H1 (cell line): ENCODE data around the gene IFNA1. TPM values are rescaled to one million over a fixed set of nuclear protein-coding genes. Genes with fewer than 3 reads are reported as not detected.
A peak's percentile ranks its signal among the peaks of the same experiment; 100 is the strongest.

ENCODE experiments used
- CTCF ChIA-PET: fragments of 300-600 bp; sonication (Branson Sonifier 250); formaldehyde crosslinking; loops from one replicate; lab custom pipeline; 2021; ENCODE audit not compliant: partially characterized antibody; lab: Charles Lee
- POLR2A ChIA-PET: fragments of 300-600 bp; sonication (Branson Sonifier 250); formaldehyde crosslinking; loops from one replicate; lab custom pipeline; 2021; ENCODE audit warnings: inconsistent platforms; ENCODE audit not compliant: partially characterized antibody; lab: Charles Lee
- DNase-seq, 2 experiments: peaks; one replicate each; pipeline versions ENCODE4 v3.0.0 to v3.0.0-alpha.2; 2010 to 2022; ENCODE audit warnings: low spot score in 2 of 2, low read depth in 1 of 2, mixed read lengths in 1 of 2
- FAIRE-seq: peaks from 2 replicates; lab custom pipeline; 2011; peaks lifted over from hg19 to GRCh38; lab: Jason Lieb, UNC
- H2AFZ ChIP-seq: 2 replicates; pipeline ENCODE4 v1.8.1; 2012; ENCODE audit warnings: low read length, inconsistent platforms
- H2AK5ac ChIP-seq: 2 replicates; pipeline ENCODE4 v1.6.1; 2013; ENCODE audit warnings: low read depth, low read length
- H2BK120ac ChIP-seq: replicated peaks from 2 replicates; pipeline ENCODE3; 2013; ENCODE audit warnings: low read depth, low read length, inconsistent platforms
- H2BK12ac ChIP-seq: 2 replicates; pipeline ENCODE4 v1.6.1; 2013; ENCODE audit warnings: low read depth, low read length
- H2BK15ac ChIP-seq: 2 replicates; pipeline ENCODE4 v1.6.1; 2013; ENCODE audit warnings: low read length
- H2BK20ac ChIP-seq: 2 replicates; pipeline ENCODE4 v1.6.1; 2013; ENCODE audit warnings: low read length
- H2BK5ac ChIP-seq: 2 replicates; pipeline ENCODE4 v1.6.1; 2013; ENCODE audit warnings: low read depth, low read length
- H3K14ac ChIP-seq: 2 replicates; pipeline ENCODE4 v1.6.1; 2013; ENCODE audit warnings: inconsistent platforms; ENCODE audit not compliant: insufficient read length
- H3K18ac ChIP-seq: 2 replicates; pipeline ENCODE4 v1.6.1; 2013; ENCODE audit warnings: low read length; ENCODE audit errors: extremely low read depth
- H3K23ac ChIP-seq: 2 replicates; pipeline ENCODE4 v1.6.1; 2013; ENCODE audit warnings: inconsistent platforms; ENCODE audit not compliant: insufficient read length
- H3K23me2 ChIP-seq: 2 replicates; pipeline ENCODE4 v1.6.1; 2013; ENCODE audit warnings: low read depth, low read length
- H3K27ac ChIP-seq: 2 replicates; pipeline ENCODE4 v1.6.1; 2011; ENCODE audit warnings: low read depth, low read length, inconsistent platforms
- H3K27me3 ChIP-seq, 4 experiments: replicated peaks in 1 of 4; 1 replicate in 1 of 4; 2 replicates in 3 of 4; pipeline versions ENCODE4 v1.6.1 to v1.8.1; 2011 to 2013; ENCODE audit warnings: low read length in 3 of 4, mild to moderate bottlenecking in 3 of 4, inconsistent platforms in 2 of 4, mixed read lengths in 2 of 4, moderate library complexity in 1 of 4; ENCODE audit not compliant: control insufficient read depth in 3 of 4, insufficient read depth in 3 of 4; ENCODE audit errors: extremely low read depth in 1 of 4
- H3K36me3 ChIP-seq, 4 experiments: 2 replicates each; pipeline versions ENCODE4 v1.6.1 to v1.8.1; 2011 to 2013; ENCODE audit warnings: mild to moderate bottlenecking in 4 of 4, low read length in 3 of 4, moderate library complexity in 2 of 4, control low read depth in 1 of 4, inconsistent platforms in 1 of 4; ENCODE audit not compliant: insufficient read depth in 4 of 4, control insufficient read depth in 2 of 4
- H3K4ac ChIP-seq: replicated peaks from 2 replicates; pipeline ENCODE3; 2013; ENCODE audit warnings: low read length, low read depth, mixed read lengths, inconsistent platforms; ENCODE audit not compliant: insufficient read length
- H3K4me1 ChIP-seq, 4 experiments: replicated peaks in 1 of 4; 1 replicate in 1 of 4; 2 replicates in 3 of 4; pipeline versions ENCODE4 v1.6.1 to v1.8.1; 2011 to 2013; ENCODE audit warnings: low read length in 3 of 4, inconsistent platforms in 2 of 4, mixed read lengths in 1 of 4; ENCODE audit not compliant: insufficient read depth in 4 of 4, control insufficient read depth in 3 of 4
- H3K4me2 ChIP-seq, 2 experiments: 2 replicates each; pipeline versions ENCODE4 v1.6.1 to v1.8.1; 2011 to 2013; ENCODE audit warnings: low read depth in 2 of 2, low read length in 2 of 2, control low read depth in 1 of 2, inconsistent platforms in 1 of 2, mild to moderate bottlenecking in 1 of 2; ENCODE audit not compliant: insufficient read depth in 1 of 2
- H3K4me3 ChIP-seq, 4 experiments: fragments of 200-600, 300-600 bp in 1 of 4; sonication (generic), shearing (Covaris generic), sonication (Bioruptor Twin) in 1 of 4; 2 replicates each; pipeline versions ENCODE4 v1.5.1 to v1.8.1; 2011 to 2016; ENCODE audit warnings: low read length in 4 of 4, low read depth in 3 of 4, control low read depth in 2 of 4, inconsistent platforms in 2 of 4, mild to moderate bottlenecking in 2 of 4, mixed read lengths in 1 of 4, moderate library complexity in 1 of 4; ENCODE audit not compliant: insufficient read depth in 2 of 4; ENCODE audit errors: extremely low read depth in 1 of 4
- H3K56ac ChIP-seq: replicated peaks from 2 replicates; pipeline ENCODE3; 2013; ENCODE audit warnings: low read depth, mild to moderate bottlenecking, mixed read lengths, low read length, inconsistent platforms; ENCODE audit not compliant: insufficient read length
- H3K79me1 ChIP-seq: 2 replicates; pipeline ENCODE4 v1.6.1; 2013; ENCODE audit warnings: low read depth, low read length, control low read depth
- H3K79me2 ChIP-seq, 2 experiments: 2 replicates each; pipeline versions ENCODE4 v1.6.1 to v1.8.1; 2012 to 2013; ENCODE audit warnings: low read length in 2 of 2, mild to moderate bottlenecking in 2 of 2, inconsistent platforms in 1 of 2; ENCODE audit not compliant: insufficient read depth in 2 of 2, control insufficient read depth in 1 of 2
- H3K9ac ChIP-seq, 4 experiments: replicated peaks in 1 of 4; 1 replicate in 1 of 4; 2 replicates in 3 of 4; pipeline versions ENCODE4 v1.6.1 to v1.8.1; 2011 to 2013; ENCODE audit warnings: low read depth in 3 of 4, low read length in 3 of 4, control low read depth in 2 of 4, mild to moderate bottlenecking in 2 of 4, moderate library complexity in 2 of 4, inconsistent platforms in 1 of 4; ENCODE audit errors: extremely low read depth in 1 of 4
- H3K9me3 ChIP-seq, 2 experiments: 2 replicates each; pipeline versions ENCODE4 v1.6.1 to v1.8.1; 2012 to 2013; ENCODE audit warnings: mild to moderate bottlenecking in 2 of 2, moderate library complexity in 2 of 2, control low read depth in 1 of 2, inconsistent platforms in 1 of 2, low read depth in 1 of 2, low read length in 1 of 2, mixed read lengths in 1 of 2; ENCODE audit not compliant: insufficient read depth in 2 of 2
- H4K20me1 ChIP-seq, 2 experiments: replicated peaks in 1 of 2; 2 replicates each; pipeline versions ENCODE3 to v1.8.1; 2011 to 2013; ENCODE audit warnings: inconsistent platforms in 2 of 2, low read length in 2 of 2, mild to moderate bottlenecking in 1 of 2; ENCODE audit not compliant: insufficient read depth in 2 of 2, control insufficient read depth in 1 of 2
- H4K5ac ChIP-seq: 2 replicates; pipeline ENCODE4 v1.6.1; 2013; ENCODE audit warnings: low read length, low read depth, mixed read lengths, inconsistent platforms; ENCODE audit not compliant: insufficient read length
- H4K8ac ChIP-seq: 2 replicates; pipeline ENCODE4 v1.8.0; 2013; ENCODE audit warnings: mild to moderate bottlenecking, moderate library complexity, low read length, inconsistent platforms; ENCODE audit not compliant: insufficient read depth; ENCODE audit errors: extremely low read depth
- H4K91ac ChIP-seq: replicated peaks from 2 replicates; pipeline ENCODE3; 2013; ENCODE audit warnings: low read length, mixed read lengths, inconsistent platforms; ENCODE audit not compliant: insufficient read length
- MAFK ChIP-seq: IDR thresholded peaks from 2 replicates; pipeline ENCODE4 v1.6.1; 2012; ENCODE audit warnings: low read depth, mild to moderate bottlenecking, improper control_type of control experiment, low read length
- TEAD4 ChIP-seq: IDR thresholded peaks from 2 replicates; pipeline ENCODE4 v1.6.1; 2012; ENCODE audit warnings: low read depth, low read length, inconsistent platforms, mixed read lengths
- WGBS, 2 experiments: shearing (Covaris generic) in 1 of 2; methylation state at CpG; one replicate each; pipeline versions ENCODE4 v1.1.6 to v1.1.7; 2013 to 2015; ENCODE audit warnings: low lambda C conversion rate in 2 of 2, mixed read lengths in 2 of 2, inconsistent platforms in 1 of 2, low coverage in 1 of 2, missing lambda C conversion rate in 1 of 2; ENCODE audit not compliant: insufficient replicate concordance in 2 of 2, insufficient coverage in 1 of 2, insufficient read length in 1 of 2; ENCODE audit errors: extremely low coverage in 1 of 2, missing lambda C conversion rate in 1 of 2; 5-methylcytosine and 5-hydroxymethylcytosine counted together
- polyA plus RNA-seq, 7 experiments: library from polyadenylated mRNA; depleted of rRNA in 3 of 7; stranded (reverse) in 5 of 7; unstranded in 2 of 7; fragments of >200 nt in 5 of 7; fragments of 200-250 nt in 2 of 7; gene quantifications; 1 replicate in 5 of 7; 2 replicates in 1 of 7; 4 replicates in 1 of 7; pipeline versions ENCODE4 v1.2.1 to v1.2.3, GENCODE V29; 2011 to 2013; ENCODE audit warnings: missing spikeins in 2 of 7, mixed read lengths in 2 of 7
- total RNA-seq: library from RNA; stranded (reverse); fragmentation: NEBNext Ultra II Directional; extraction: Animal tissue kit (Norgen Biotek cat#: 25700); gene quantifications from 2 replicates; pipeline ENCODE4 v1.2.1, GENCODE V29; 2021

IFNA1 gene
- total and polyA plus RNA-seq, 2 of the 8 experiments (the other 6 are each of a cell fraction or from before 2014, with no cell fraction given), result not detected

- H3K79me1 ChIP-seq, result no peaks in the 10 kb centered on the region
- CTCF ChIA-PET, result interaction anchor here (0.9 to 1.7 kb wide), 6 partner anchors 19 to 152 kb away, joined by 3 to 9 read pairs (median 4); no protein-coding TSS in a partner anchor
- no peak overlapping the region for H2BK12ac ChIP-seq
- no peak overlapping the region for H3K18ac ChIP-seq
- H3K9me3 ChIP-seq, result no peaks in the 10 kb centered on the region
- FAIRE-seq (no peak), DNase-seq (no peak)
- H3K4me1 ChIP-seq, result no peaks in the 10 kb centered on the region
- POLR2A ChIA-PET, result interaction anchor here (1.0 kb wide), 1 partner anchor 8 kb away, joined by 3 read pairs; no protein-coding TSS in a partner anchor
- H3K4me3 ChIP-seq, result no peak overlapping the region
- H2AFZ ChIP-seq, result no peak overlapping the region
- 92% methylated on average over 5 of the region's 5 CpGs; no CpG with 5 or more reads in 1 of the 2 experiments for whole genome bisulfite sequencing, 2 experiments
- H2BK20ac ChIP-seq, result no peak overlapping the region
- no peaks in the 10 kb centered on the region for H3K23me2 ChIP-seq
- H2BK15ac ChIP-seq, result no peak overlapping the region
- H3K27me3 ChIP-seq, result no peaks in the 10 kb centered on the region
- H3K23ac ChIP-seq, result no peak overlapping the region
- H3K4ac ChIP-seq, result no peak overlapping the region
- TF ChIP-seq TEAD4 (no peak), MAFK (peak; percentile 82)
- no peaks in the 10 kb centered on the region for H3K79me2 ChIP-seq
- no peak overlapping the region for H4K91ac ChIP-seq
- H3K9ac ChIP-seq, result no peak overlapping the region
- no peak overlapping the region for H3K27ac ChIP-seq
- H2BK5ac ChIP-seq, result no peak overlapping the region
- no peaks in the 10 kb centered on the region for H3K36me3 ChIP-seq
- H4K5ac ChIP-seq, result no peak overlapping the region
- no peak overlapping the region for H4K8ac ChIP-seq
- H2BK120ac ChIP-seq, result no peak overlapping the region
- H3K14ac ChIP-seq, result no peak overlapping the region
- no peak overlapping the region for H3K4me2 ChIP-seq
- no peaks in the 10 kb centered on the region for H4K20me1 ChIP-seq
- no peak overlapping the region for H2AK5ac ChIP-seq
- no peak overlapping the region for H3K56ac ChIP-seq
These were observed 24.6 kb upstream of the IFNA1 start for GRCh38 chr9:21415493-21416267.
